Measurements from ENCODE around the gene STPG1. TPM values are rescaled to one million over a fixed set of nuclear protein-coding genes. Genes with fewer than 3 reads are reported as not detected.

The STPG1 gene
- total RNA-seq, 3 donors from 2014 or later, result 15.9 to 25.4 (median 17.9) TPM

- intact Hi-C loops (cut with DNase I, micrococcal nuclease), result no loop called here
- Histone ChIP-seq H3K9me3 (no peaks in the 10 kb centered on the region), H3K4me3 (no peak overlapping the region), H3K4me1 (ENCODE audit: low read depth) (peaks cover 10% of the 10 kb centered on the region), H3K36me3 (ENCODE audit: low read depth) (no peaks in the 10 kb centered on the region)
- no peak for TF ChIP-seq CTCF (IDR thresholded peaks at IDR 0.05)
- peak in 1 of 3 donors; percentile 4 for DNase-seq
- ATAC-seq, result no peak
Observed at GRCh38 chr1:24321126-24321525, 92.5 kb downstream of the STPG1 start.

- ATAC-seq (no peak), DNase-seq (no peak)
- Histone ChIP-seq H3K36me3 (ENCODE audit: low read depth) (no peaks in the 10 kb centered on the region), H3K4me3 (no peak overlapping the region), H3K4me1 (ENCODE audit: low read depth) (peaks cover 10% of the 10 kb centered on the region), H3K9me3 (no peaks in the 10 kb centered on the region)
- no peak for TF ChIP-seq CTCF (IDR thresholded peaks at IDR 0.05)
- intact Hi-C loops (cut with DNase I, micrococcal nuclease), result no loop called here
Observed at GRCh38 chr1:24319962-24320361, 93.6 kb downstream of the STPG1 start.

DNA sequence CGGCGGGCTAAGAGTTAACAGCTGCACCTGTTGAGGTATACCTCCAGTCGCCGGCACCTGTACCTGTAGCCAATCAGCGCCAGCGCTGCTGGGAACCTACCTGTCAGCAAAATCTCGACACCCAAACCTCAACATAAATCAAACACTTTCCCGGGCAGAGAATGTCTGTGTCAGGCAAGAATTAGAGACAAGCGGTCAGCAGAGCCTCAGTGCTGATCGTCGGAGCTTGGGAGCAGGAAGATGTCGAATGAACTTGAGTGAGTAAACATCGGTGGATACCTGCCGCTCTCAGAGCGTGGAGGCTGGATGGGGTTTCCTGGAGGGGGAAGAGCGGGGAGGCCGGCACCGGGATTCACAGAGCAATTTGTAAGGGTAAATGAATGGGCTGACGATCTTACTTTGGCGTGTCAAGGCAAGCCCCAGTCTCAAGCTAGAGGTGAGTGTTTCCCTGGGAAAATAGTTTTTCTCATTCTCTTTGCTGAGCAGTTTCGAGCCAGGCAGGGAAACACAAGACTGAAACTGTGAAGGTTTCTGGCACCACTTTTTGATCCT, 94.2 kb downstream of the STPG1 start, which contains the start of gene GRHL3:
Gene GRHL3 (plus strand): TSS at position 46 of the 552 bp plus-strand sequence. CDS start 195 bp downstream, at position 241.
- intact Hi-C loops (cut with DNase I, micrococcal nuclease), result no loop called here
- TF ChIP-seq CTCF (IDR thresholded peaks at IDR 0.05), result no peak
- peak; percentile 74 for ATAC-seq
- Histone ChIP-seq H3K4me3 (no peak within 1 kb of the TSS), H3K36me3 (ENCODE audit: low read depth) (no peaks in the 10 kb centered on the region), H3K9me3 (no peaks in the 10 kb centered on the region), H3K4me1 (ENCODE audit: low read depth) (peaks cover 10% of the 10 kb centered on the region)
- peak; percentile 44 to 75 (median 52) for DNase-seq

DNA sequence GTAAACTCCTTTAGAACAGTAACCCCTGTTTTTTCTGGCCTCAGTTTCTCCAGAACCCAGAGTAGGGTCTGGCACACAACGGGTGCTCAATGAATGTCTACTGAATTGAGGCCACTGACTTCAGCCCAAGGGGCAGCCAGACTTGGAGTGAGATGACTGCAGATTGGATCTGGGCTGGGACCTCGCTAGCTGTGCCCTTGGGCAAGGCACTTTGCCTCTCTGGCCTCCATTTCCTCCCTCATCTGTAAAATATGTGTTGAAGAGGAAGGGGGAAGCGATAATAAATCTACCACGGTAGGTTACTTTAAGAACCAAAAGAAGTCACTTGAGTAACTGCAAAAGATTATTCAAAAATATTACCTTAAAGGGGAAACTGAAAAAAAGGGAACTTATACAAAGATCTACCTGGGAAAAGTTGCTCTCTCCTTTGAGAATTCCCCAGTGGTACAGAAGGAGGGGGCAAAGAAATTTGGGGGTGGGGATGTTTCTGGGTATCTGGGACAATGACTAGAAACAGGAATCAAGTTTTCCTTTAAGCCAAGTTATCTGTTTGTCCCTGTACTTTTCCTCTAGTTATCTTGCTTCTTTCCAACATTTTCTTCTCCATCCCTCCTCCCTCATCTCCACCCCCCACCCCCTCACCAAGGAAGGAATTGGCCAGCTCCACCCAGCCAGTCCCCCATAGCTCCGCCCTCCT, 94.8 kb downstream of the STPG1 start:
- Histone ChIP-seq H3K9me3 (no peaks in the 10 kb centered on the region), H3K4me3 (no peak overlapping the region), H3K4me1 (ENCODE audit: low read depth) (peaks cover 10% of the 10 kb centered on the region), H3K36me3 (ENCODE audit: low read depth) (no peaks in the 10 kb centered on the region)
- DNase-seq (no peak), ATAC-seq (no peak)
- intact Hi-C loops (cut with DNase I, micrococcal nuclease), result no loop called here
- no peak for TF ChIP-seq CTCF (IDR thresholded peaks at IDR 0.05)

- Histone ChIP-seq H3K9me3 (no peaks in the 10 kb centered on the region), H3K4me3 (no peak overlapping the region), H3K4me1 (ENCODE audit: low read depth) (peaks cover 10% of the 10 kb centered on the region), H3K36me3 (ENCODE audit: low read depth) (no peaks in the 10 kb centered on the region)
- DNase-seq (peak in 1 of 3 donors; percentile 7), ATAC-seq (no peak)
- intact Hi-C loops (cut with DNase I, micrococcal nuclease), result no loop called here
- no peak for TF ChIP-seq CTCF (IDR thresholded peaks at IDR 0.05)
Observed at GRCh38 chr1:24317956-24318614, 95.5 kb downstream of the STPG1 start.

Data from mucosa of descending colon (tissue), 3 donors.